ENCODE measurements around the gene ITIH2.
"Not testable (repeated sequence)": the region's sequence is repeated elsewhere in the genome, so short reads cannot be mapped to it uniquely, and the experiment has no call there.

ITIH2 gene, protein sequence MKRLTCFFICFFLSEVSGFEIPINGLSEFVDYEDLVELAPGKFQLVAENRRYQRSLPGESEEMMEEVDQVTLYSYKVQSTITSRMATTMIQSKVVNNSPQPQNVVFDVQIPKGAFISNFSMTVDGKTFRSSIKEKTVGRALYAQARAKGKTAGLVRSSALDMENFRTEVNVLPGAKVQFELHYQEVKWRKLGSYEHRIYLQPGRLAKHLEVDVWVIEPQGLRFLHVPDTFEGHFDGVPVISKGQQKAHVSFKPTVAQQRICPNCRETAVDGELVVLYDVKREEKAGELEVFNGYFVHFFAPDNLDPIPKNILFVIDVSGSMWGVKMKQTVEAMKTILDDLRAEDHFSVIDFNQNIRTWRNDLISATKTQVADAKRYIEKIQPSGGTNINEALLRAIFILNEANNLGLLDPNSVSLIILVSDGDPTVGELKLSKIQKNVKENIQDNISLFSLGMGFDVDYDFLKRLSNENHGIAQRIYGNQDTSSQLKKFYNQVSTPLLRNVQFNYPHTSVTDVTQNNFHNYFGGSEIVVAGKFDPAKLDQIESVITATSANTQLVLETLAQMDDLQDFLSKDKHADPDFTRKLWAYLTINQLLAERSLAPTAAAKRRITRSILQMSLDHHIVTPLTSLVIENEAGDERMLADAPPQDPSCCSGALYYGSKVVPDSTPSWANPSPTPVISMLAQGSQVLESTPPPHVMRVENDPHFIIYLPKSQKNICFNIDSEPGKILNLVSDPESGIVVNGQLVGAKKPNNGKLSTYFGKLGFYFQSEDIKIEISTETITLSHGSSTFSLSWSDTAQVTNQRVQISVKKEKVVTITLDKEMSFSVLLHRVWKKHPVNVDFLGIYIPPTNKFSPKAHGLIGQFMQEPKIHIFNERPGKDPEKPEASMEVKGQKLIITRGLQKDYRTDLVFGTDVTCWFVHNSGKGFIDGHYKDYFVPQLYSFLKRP

DNA sequence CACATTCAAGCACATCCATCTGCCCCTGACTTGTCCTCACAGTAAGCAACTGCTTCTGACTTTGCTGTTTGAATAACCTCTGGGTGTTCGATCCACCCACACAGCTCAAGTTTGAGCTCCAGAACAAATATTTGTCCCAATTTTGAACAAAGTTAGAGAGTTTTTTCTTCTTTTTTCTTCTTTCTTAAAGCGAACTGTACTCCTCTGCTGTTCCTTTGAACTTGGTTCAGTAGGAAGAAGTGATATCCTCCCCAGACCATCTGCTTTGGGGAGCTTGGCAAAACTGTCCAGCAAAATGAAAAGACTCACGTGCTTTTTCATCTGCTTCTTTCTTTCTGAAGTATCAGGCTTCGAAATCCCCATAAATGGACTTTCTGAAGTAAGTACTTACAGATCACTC, at the start of gene ITIH2:
TSS of gene ITIH2 (plus strand) at position 177 of the 400 bp plus-strand sequence. CDS start at position 296, 119 bp downstream.
- DNase-seq, result no peak

DNA sequence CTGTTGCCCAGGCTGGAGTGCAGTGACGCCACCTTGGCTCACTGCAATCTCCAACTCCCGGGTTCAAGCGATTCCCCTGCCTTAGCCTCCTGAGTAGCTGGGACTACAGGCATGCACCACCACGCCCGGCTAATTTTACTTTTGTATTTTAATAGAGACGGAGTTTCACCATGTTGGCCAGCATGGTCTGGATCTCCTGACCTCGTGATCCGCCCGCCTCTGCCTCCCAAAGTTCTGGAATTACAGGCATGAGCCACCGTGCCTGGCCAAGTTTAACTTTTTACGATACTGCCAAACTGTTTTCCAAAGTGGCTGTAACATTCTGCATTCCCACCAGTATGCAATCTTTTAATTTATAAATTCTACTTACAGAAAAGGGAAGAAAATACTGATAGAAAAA, 46.0 kb upstream of the ITIH2 start:
- DNase-seq, result not testable (repeated sequence)

DNA sequence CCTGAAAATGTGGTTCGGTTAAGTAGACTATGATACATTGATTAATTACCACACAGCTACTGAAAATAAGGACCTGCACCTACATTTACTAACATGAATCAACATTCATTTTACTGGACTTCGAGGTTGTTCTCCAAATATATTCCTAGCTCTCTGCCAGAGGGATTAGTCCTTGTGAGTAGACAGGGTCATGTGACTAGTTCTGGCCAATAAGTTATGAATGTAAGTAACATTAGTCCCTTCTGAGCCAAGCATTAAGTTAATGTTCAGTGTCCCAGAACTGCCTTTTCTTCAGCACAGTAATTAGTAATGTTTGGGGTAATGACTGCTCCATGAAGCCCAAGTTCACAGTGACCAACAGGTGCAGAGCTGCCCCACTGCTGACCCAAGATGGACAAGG, 45.6 kb upstream of the ITIH2 start:
- DNase-seq, result no peak

DNA sequence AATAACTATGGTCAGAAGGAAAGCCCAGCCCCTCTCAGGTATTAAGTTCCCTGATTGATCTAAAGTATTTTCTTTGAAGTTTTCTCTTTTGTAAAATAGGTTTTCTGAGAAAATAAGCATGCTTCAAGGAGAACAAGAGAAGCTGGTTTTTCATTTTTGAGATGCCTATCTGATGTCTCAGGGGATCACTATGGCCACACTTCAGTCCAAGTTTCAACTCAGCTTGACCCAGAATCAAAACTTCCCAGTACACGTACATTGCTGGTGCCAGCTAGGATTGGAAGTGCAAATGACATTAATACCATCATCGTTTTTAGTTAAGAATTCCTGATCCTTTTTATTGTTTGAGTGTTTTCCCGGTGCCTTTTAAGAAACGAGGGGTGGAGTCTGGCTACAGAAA, 43.6 kb upstream of the ITIH2 start:
- no peak for DNase-seq

DNA sequence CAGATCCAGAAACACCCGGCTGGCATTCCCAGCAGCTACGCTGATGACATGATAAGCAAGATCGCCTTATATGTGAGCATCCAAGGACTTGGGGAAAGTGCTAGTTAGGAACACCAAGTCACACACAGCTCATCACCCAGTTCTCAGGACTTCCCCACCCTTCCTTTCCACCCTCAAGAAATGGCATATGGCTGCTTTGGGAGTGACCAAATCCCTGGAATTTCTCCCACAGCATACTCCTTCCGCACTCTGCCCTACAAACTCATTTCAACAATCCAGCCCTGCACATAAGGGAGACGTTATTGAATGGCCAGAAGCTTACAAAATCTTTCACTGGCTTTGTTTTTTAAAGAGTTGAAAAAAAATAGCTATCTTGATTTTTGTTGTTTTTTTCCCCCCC, 40.6 kb upstream of the ITIH2 start:
- no peak for DNase-seq

DNA sequence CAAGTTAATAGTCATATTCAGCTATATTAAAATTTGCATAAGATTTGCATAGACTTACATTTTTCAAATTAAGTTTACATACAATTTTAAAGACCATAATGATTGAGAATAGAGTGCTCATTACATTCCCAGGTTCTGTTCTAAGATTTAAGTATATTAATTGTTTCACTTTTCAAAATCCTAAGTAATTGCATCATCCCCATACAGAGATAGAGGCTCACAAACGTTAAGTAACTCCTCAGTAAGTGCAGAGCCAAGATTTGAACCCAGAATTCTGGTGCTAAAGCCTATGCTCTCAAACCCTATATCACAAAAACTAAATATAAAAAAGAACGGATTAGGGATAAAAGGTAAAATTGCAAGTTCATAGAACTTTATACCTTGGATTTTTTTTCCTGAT, 38.4 kb upstream of the ITIH2 start:
- no peak for DNase-seq

DNA sequence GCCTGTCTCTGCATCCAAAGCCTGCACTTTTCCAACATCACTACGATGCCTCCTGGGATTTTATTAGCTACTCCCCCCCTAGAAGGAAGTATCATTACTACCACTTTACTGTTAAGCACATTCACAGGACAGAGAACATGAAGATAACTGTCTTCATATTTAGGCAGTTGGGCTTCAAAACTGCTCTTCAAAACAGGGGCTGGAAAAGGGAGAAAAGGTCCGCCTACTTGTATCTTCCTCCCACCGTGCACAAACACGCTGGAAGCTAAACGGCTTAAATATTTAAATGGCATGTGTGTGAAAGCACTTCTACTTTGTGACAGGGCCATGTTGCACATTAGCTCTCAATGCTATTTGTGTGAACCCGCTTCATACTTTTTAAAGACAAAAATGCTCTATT, 37.3 kb upstream of the ITIH2 start:
- no peak for DNase-seq

DNA sequence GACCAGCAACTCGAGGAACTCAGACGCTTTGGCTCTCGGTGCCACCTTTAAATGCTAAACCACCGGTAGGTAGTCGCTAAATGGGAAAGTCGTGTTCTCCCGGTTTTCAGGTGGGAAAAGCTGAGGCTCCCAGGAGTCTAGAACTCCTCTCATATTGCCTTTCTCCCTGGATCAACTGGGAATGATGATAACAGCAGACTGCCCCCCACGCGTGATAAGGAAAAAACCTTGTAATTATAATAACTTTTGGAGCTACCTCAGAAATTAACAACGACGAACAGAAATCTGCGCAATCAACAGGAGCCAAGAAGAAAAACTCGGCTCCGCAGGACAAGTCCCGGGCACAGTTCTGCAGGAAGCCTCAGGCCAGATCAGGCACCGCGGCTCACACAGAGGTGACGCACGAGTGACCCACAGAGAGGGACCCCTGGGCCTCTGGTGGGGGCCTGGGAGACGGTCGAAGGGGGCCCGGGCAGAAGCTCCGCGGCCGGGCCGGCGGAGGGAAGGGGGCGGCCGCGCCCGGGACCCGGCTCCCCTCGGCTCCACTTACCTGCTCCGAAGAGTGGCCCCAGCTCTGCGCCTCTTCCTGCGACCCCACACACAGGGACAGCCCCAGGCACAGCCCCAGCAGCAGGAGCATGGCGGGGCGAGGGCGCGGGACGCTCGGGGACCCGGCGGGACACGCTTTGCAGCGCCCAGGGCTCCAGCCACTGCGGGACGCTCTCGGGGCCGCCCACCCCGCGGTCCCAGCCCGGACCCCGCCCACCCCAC, 36.7 kb upstream of the ITIH2 start, which contains the start of gene ITIH5:
TSS of gene ITIH5 (minus strand) at position 714 of the 771 bp plus-strand sequence. CDS start at position 640, 74 bp downstream.
- DNase-seq, result no peak

DNA sequence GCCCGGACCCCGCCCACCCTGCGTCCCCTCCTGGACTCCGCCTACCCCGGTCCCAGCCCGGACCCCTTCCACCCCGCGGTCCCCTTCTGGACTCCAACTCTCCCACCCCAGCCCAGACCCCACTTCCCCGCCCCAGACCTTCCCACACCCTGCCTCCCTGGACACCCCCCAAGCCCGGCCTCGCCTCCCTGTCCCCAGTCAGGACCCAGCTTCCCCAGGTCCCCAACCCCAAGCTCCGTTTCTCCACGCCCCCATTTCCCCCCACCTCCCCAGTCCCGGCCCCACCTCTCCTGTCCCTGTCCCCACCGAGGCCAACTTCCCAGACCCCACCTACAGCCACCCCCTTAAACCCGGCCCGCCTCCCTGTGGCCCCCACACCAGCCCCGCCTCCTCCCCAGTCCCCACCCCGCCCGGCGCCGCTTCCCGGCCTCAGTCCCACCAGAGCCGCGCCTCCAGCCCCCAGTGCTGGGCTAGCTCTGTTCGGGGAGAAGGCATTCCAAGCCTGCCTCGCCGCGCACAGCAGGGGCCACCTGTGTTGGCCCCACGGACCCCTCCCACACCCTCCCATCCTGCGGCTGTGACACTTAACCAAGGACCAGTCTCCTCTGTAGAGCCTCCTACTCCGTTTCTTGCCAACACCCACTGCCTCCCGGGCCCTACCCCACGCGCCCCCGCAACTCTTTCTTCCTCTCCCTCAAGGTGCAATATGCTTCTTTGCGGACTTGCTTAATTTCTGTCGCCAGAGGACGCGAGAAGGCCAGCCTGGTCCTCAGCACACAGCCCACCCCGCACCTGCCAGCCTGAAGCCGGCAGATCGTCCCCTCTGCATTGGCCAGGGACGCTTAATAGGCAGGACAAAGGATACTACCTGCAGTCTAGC, 35.6 kb upstream of the ITIH2 start:
- no peak for DNase-seq

DNA sequence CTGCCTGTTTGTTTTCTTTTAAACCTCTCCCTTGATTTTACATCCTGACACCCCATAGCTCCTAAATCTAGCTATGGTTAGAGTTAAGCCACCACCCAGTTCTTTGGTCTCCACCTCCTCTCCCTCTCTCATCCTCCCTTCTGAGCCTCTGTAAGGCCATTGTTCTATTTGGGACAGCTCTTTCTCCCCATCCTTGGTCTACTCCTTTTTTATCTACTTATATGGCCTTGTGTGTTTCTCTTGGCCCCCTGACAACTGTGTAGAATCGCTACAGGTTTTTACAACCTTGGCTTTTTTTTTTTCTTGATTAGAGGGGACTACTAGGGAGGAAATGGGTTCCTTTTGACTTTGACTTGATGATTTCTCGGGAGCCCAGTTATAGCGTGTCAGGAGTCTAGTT, 33.0 kb upstream of the ITIH2 start:
- DNase-seq, result no peak

DNA sequence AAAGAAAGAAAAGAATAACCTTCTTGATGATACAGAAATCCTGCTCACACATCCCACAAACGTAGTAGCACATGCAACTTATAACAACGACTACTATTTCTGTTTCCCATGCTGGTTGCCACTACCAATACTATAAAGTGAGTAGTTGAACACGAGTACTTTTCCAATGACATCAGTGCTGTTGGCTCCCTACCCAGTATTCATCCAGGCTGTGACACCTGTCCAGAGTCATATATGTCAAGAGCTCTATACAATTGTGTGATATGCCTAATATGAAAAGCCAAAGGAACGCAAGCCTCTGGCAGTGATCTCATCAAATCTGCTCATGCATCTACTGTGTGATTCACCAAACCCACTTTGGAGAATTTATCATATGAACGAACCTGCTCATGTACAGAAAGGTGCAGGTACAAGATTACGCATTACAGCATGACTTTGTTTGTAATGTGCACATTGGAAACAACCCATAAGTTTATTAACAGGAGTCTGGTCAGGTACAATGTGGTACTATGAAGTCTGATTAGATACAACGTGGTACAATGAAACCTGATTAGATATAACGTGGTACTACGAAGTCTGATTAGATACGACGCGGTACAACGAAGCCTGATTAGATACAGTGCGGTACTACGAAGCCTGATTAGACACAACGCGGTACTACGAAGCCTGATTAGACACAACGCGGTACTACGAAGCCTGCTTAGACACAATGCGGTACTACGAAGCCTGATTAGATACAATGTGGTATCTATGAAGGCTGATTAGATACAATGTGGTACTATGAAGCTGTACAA, 30.6 kb upstream of the ITIH2 start:
- no peak for DNase-seq

DNA sequence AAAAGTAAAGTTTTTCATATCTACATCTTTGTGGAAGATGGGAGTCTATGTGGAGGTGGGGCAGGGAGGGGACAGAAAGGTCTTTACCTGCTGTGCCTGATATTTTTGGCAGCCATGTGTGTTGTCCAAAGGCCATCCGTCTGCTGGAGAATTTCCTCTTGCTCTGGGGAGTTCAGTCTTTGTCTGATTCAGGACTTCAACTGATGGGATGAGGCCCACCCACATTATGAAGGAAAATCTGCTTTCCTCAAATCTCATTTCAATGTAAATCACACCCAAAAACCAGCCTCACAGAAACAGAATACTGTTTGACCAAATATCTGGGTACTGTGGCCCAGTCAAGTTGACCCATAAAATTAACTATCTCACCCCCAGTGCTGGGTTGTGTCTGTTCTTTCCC, 23.9 kb upstream of the ITIH2 start:
- no peak for DNase-seq

DNA sequence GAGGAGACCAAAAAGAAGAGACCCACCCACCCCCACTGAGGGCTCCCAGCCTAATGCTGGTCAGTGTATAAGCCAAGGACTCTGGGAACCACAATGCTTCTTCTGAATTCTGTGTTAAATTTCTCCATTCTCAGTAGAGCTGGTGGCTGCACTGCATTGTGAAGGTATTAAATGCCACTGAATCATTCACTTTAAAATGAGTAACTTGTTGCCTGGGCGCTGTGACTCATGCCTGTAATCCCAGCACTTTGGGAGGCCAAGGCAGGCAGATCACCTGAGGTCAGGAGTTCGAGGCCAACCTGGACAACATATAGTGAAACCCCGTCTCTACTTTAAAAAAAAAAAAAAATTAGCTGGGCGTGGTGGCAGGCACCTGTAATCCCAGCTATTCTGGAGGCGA, 23.0 kb upstream of the ITIH2 start:
- DNase-seq, result not testable (repeated sequence)

DNA sequence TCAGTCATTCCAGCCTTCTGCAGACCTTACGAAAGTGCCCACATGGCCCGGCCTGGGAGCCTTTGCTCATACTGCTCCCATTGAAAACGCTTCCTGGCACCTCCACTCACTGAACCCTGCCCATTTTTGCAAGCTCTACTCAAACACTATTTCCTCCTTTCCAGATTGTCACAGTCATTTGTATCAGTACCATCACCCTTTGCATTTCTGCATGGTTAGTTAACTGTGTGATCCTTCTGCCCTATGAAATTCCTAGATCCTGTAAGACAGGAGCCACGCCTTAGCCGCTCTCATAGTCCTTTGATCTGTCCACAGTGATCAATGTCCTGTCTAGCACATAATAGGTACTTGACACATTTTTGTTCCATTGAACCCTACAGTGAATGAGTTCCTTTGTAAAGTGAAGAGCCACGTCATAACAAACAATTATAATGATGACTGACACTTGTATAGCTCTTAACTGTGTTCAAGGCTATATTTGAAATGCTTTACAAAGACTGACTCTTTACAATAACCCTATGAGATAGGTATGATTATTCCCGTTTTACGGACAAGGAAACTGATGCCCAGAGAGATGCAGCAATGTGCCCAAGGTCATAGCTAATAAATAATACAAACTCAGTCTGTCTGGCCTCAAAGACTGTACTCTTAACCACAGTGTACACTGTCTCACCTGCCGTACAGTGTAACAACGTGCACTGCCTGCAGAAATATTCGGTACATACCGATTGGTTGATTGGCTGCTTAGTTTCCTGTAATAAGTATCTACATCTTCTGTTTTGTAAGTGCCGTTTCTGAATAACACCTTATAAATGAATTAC, 16.6 kb upstream of the ITIH2 start:
- no peak for DNase-seq

DNA sequence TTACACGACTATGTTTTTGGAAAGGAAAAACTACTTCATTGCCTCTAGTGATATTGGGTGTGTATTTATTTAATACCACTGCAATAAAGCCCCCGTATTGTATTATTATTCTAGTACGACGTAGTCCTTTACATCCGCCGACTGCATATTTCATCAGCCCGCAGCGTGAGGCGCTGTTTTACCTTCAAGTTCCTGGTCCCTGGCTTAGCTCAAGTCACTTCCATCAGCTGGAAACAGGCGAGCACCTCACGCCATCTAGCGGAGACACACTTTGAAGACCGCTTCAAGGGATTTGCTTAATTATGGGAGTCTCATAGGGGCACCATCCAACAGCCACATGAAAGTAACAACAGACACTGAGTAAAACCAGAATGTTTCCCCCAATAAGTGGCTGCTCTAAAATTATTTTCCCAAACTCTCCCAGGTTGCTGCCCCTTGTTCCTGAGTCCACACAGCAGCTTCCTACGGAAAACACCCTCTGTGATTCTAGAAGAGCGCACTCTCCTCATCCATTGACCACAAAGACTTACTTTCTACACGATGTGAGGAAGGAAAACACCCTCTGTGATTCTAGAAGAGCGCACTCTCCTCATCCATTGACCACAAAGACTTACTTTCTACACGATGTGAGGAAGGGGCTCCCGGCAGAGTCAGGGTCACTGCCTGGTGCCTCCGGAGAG, 15.7 kb upstream of the ITIH2 start:
- peak; percentile 33 to 64 (median 43) for DNase-seq

DNA sequence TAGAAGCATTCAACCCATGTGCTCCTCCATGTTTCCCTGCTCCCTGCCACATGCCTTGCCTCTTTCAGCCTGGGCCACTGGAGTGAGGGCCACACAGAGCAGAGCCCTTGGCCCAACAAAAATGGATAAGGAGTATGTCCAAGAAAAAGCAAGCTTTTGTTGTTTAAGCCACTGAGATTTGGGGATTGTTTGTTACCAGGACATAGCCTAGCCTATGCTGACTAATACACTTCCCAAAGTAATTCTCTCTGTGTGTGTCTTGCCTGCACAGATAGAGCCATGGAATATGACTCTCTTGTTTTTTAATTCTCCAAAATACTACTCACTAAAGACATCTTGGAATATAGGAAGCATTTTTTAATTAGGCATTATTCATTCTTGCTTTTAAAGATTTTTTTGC, 13.5 kb upstream of the ITIH2 start:
- DNase-seq, result no peak

DNA sequence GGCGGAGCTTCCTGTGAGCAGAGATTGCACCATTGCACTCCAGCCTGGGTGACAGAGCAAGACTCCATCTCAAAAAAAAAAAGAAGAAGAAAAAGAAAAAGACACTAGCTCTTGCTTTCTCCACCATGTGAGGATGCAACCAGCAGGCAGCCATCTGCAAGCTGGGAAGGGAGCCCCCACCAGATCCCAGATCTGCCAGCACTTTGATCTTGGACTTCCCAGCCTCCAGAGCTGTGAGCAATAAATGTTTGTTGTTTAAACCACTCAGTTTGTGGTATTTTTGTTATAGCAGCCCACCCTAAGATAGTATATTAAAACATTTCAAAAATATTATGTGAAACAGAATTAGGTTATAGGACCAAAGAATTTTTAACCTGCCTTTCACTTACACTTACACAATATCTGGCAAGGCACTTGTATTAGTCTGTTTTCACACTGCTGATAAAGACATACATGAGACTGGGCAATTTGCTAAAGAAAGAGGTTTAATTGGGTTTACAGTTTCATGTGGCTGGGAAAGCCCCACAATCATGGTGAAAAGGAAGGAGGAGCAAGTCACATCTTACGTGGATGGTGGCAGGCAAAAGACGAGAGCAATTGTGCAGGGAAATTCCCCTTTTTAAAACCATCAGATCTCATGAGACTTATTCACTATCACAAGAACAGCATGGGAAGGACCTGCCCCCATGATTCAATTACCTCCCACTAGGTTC, 12.1 kb upstream of the ITIH2 start:
- DNase-seq, result not testable (repeated sequence)

DNA sequence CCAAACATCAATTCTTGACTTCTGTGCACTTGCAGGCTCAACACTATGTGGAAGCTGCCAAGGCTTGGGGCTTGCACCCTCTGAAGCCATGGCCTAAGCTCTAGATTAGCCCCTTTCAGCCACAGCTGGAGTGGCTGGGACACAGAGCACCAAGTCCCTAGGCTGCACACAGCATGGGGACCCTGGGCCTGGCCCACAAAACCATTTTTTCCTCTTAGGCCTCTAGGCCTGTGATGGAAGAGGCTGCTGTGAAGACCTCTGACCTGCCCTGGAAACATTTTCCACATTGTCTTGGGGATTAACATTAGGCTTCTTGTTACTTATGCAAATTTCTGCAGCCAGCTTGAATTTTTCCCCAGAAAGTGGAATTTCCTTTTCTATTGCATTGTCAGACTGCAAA, 10.7 kb upstream of the ITIH2 start:
- not testable (repeated sequence) for DNase-seq

DNA sequence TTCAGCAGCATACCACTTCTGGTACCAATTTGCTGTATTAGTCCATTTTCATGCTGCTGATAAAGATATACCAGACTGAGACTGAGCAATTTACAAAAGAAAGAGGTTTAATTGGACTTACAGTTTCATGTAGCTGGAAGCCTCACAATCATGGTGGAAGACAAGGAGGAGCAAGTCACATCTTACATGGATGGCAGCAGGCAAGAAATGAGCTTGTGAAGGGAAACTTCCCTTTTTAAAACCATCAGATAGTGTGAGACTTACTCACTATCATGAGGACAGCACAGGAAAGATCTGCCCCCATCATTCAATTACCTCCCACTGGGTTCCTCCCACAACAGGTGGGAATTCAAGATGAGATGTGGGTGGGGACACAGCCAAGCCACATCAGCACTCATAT, 9.9 kb upstream of the ITIH2 start:
- not testable (repeated sequence) for DNase-seq

All from activated naive CD4-positive, alpha-beta T cell (primary cell).